Left colon (tissue), 2 donors: ENCODE results near the gene EDNRB. TPM values are rescaled to one million over a fixed set of nuclear protein-coding genes. Genes with fewer than 3 reads are reported as not detected.
"Not testable (repeated sequence)": the region's sequence is repeated elsewhere in the genome, so short reads cannot be mapped to it uniquely, and the experiment has no call there.

Experiments used
- ATAC-seq: fragments of 200-7000 bp; cut with Tn5 transposase; one replicate; pipeline ENCODE4 v1.9.1; 2020; ENCODE audit warnings: mild to moderate bottlenecking, moderate library complexity
- DNase-seq, 2 donors: peaks; one replicate each; pipeline ENCODE4 v3.0.0-alpha.2; 2020
- intact Hi-C, 2 donors: fragments of 100-400 bp; cut with DNase I in 1 of 2; cut with micrococcal nuclease in 1 of 2; formaldehyde crosslinking; loops; one replicate each; pipeline versions ENCODE4 v1.11.2 to v1.14.0; 2022; cut with DNase I, micrococcal nuclease
- total RNA-seq, 2 donors: library from RNA; stranded (reverse); fragmentation: NEBNext Ultra II Directional; extraction: Animal tissue kit (Norgen Biotek cat#: 25700); gene quantifications; one replicate each; pipeline ENCODE4 v1.2.1, GENCODE V29; 2021
- donor health status: DM: no; HTN: no; CAD: no.
- donor health status: DM: yes; HTN: yes; CAD: no.

EDNRB gene
- total RNA-seq, 2 donors from 2014 or later, result 6.6 to 9.6 TPM

DNA sequence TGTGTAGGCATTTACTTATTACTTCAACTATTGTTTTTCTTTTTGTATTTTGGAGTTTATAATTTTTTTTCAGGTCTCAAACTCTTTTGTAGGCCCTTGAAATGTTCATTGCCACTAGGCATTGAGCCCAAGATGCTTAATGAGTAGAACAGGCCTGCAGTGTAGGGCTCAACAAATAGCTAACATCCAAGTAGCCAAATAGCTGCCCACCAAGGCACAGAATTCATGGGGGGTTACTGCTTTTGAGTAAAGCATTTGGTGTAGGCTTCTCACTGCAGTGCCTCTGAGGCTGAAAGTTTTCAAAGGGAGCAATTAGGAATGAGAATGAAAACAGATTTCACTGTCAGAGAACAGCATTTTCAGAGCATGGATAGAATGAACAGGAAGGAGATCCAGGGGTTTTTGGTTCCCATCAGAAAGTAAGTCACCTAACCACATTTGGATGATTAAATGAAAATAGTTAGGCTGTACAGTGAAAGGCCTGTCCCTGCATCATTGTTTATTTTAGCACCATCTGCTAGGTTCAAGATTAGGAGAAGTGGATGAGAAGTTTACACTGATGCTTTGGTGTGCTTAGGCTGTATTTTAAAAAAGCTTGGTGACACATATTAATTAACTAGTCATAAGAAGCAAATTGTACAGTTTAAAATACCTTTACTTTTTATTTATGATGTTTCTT lies 61.0 kb downstream of the EDNRB start:
- DNase-seq, result no peak
- intact Hi-C loops, result no loop called here
- ATAC-seq, result no peak

DNA sequence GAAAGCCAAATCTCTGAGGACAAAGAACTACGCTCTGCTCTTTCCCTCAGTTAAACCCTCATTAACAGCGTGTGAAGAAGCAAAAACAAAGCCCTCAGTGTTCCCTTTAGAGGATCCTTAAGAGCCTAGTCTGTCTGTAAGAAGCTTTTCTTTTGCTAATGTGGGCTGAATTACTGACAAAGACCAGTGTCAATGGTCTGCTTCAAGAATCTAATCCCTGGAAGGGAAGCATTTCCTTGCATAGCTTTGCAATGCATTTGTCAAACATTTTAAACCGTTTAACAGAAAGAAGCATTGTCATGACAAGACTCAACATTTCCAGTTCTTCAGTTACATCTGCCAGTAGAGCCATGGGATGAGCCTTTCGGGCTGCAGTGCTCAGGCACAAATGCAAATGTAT lies 64.9 kb downstream of the EDNRB start:
- intact Hi-C loops, result no loop called here
- ATAC-seq, result no peak
- DNase-seq, result no peak

GRCh38 chr13:77848050-77848449 lies 70.6 kb downstream of the EDNRB start:
- DNase-seq, ATAC-seq, intact Hi-C loops: not testable (repeated sequence)

DNA sequence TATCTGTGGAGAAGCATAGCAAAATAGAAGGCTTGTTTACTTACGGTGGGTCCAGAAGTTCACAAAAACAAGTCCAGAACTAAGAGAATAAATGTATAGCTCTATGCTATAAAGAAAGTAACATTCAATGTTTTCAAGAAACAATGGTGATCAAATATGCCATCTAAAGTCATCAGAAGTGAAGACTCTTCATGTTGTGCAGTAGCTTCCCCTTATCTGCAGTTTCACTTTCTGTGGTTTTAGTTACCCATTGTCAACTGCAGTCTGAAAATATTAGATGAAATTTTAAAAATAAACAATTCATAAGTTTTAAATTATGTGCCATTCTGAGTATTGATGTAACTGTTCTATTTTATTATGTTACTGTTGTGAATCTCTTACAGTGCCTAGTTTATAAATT lies 72.5 kb downstream of the EDNRB start:
- intact Hi-C loops, result no loop called here
- DNase-seq (no peak), ATAC-seq (no peak)

Other genes starting within 250 kb of the EDNRB start
- 1 to 10 TPM; 2.6 to 4.9 TPM for gene SLAIN1, start 221.1 kb downstream of the EDNRB start, total RNA-seq